CD14-positive monocyte (primary cell): Measurements from ENCODE around the gene P4HB. TPM values are rescaled to one million over a fixed set of nuclear protein-coding genes. Genes with fewer than 3 reads are reported as not detected.

Source experiments
- DNase-seq, 3 donors: peaks; one replicate each; pipeline ENCODE4 v3.0.0-alpha.2; 2011 to 2022
- H2AFZ ChIP-seq: 2 replicates; pipeline ENCODE4 v1.6.0; 2012; ENCODE audit warnings: mild to moderate bottlenecking, low read depth, low read length, inconsistent platforms; ENCODE audit not compliant: insufficient read depth, poor library complexity, severe bottlenecking
- H3K27ac ChIP-seq, 2 donors: 1 replicate in 1 of 2; 2 replicates in 1 of 2; pipeline ENCODE4 v1.5.1; 2012 to 2013; ENCODE audit warnings: low read length in 2 of 2, control low read depth in 1 of 2, inconsistent platforms in 1 of 2, low read depth in 1 of 2, mild to moderate bottlenecking in 1 of 2
- H3K27me3 ChIP-seq, 2 donors: one replicate each; pipeline versions ENCODE4 v1.6.0 to v1.6.1; 2011 to 2013; ENCODE audit warnings: low read length in 2 of 2; ENCODE audit not compliant: control insufficient read depth in 2 of 2, insufficient read depth in 2 of 2
- H3K36me3 ChIP-seq, 2 donors: replicated peaks in 1 of 2; 1 replicate in 1 of 2; 2 replicates in 1 of 2; pipeline versions ENCODE4 v1.5.1 to v1.6.1; 2012 to 2013; ENCODE audit warnings: low read length in 2 of 2, control low read depth in 1 of 2, inconsistent platforms in 1 of 2, mild to moderate bottlenecking in 1 of 2; ENCODE audit not compliant: insufficient read depth in 2 of 2, control insufficient read depth in 1 of 2
- H3K4me1 ChIP-seq, 2 donors: 1 replicate in 1 of 2; 2 replicates in 1 of 2; pipeline versions ENCODE4 v1.5.1 to v1.6.1; 2012 to 2013; ENCODE audit warnings: low read length in 2 of 2, control low read depth in 1 of 2, inconsistent platforms in 1 of 2, mild to moderate bottlenecking in 1 of 2, moderate library complexity in 1 of 2; ENCODE audit not compliant: insufficient read depth in 2 of 2, control insufficient read depth in 1 of 2
- H3K4me2 ChIP-seq: replicated peaks from 2 replicates; pipeline ENCODE3; 2012; ENCODE audit warnings: low read length, moderate library complexity, mild to moderate bottlenecking; ENCODE audit not compliant: poor library complexity, severe bottlenecking; ENCODE audit errors: extremely low read depth
- H3K4me3 ChIP-seq, 3 experiments: fragments of 200-600 bp in 1 of 3; sonication (generic) in 1 of 3; replicated peaks in 1 of 3; 1 replicate in 2 of 3; 2 replicates in 1 of 3; pipeline ENCODE4 v1.5.1; 2011 to 2013; ENCODE audit warnings: low read length in 3 of 3, mild to moderate bottlenecking in 3 of 3, control low read depth in 2 of 3, low read depth in 2 of 3, inconsistent platforms in 1 of 3, moderate library complexity in 1 of 3
- H3K79me2 ChIP-seq: 2 replicates; pipeline ENCODE4 v1.6.0; 2012; ENCODE audit warnings: mild to moderate bottlenecking, control low read depth, inconsistent platforms, low read length, moderate library complexity; ENCODE audit not compliant: insufficient read depth
- H3K9ac ChIP-seq: 2 replicates; pipeline ENCODE4 v1.6.0; 2017; ENCODE audit warnings: low read length, mild to moderate bottlenecking; ENCODE audit not compliant: insufficient read depth, poor library complexity, severe bottlenecking
- H3K9me3 ChIP-seq, 2 donors: replicated peaks in 1 of 2; 1 replicate in 1 of 2; 2 replicates in 1 of 2; pipeline versions ENCODE4 v1.5.1 to v1.6.1; 2012 to 2013; ENCODE audit warnings: low read length in 2 of 2, control low read depth in 1 of 2; ENCODE audit not compliant: control insufficient read depth in 1 of 2, insufficient read depth in 1 of 2
- H4K20me1 ChIP-seq: 2 replicates; pipeline ENCODE4 v1.6.0; 2012; ENCODE audit warnings: mild to moderate bottlenecking, low read length, control low read depth, moderate library complexity; ENCODE audit not compliant: insufficient read depth
- H3K27ac Mint-ChIP-seq, 7 donors: one replicate each; pipeline ENCODE4 v1.8.0; 2020; ENCODE audit warnings: mild to moderate bottlenecking in 7 of 7, mixed read lengths in 7 of 7, moderate library complexity in 6 of 7, inconsistent platforms in 2 of 7
- H3K27me3 Mint-ChIP-seq, 3 donors: one replicate each; pipeline ENCODE4 v1.8.0; 2021 to 2022; ENCODE audit warnings: low read depth in 3 of 3, mild to moderate bottlenecking in 3 of 3, mixed read lengths in 3 of 3, moderate library complexity in 3 of 3, inconsistent platforms in 1 of 3
- H3K36me3 Mint-ChIP-seq, 2 donors: one replicate each; pipeline ENCODE4 v1.8.0; 2020; ENCODE audit warnings: mixed read lengths in 2 of 2, inconsistent platforms in 1 of 2, mild to moderate bottlenecking in 1 of 2
- H3K4me1 Mint-ChIP-seq: one replicate; pipeline ENCODE4 v1.8.0; 2020; ENCODE audit warnings: mild to moderate bottlenecking, mixed read lengths
- H3K4me3 Mint-ChIP-seq, 2 donors: one replicate each; pipeline ENCODE4 v1.8.0; 2020; ENCODE audit warnings: mild to moderate bottlenecking in 2 of 2, mixed read lengths in 2 of 2, moderate library complexity in 1 of 2
- H3K9me3 Mint-ChIP-seq, 7 donors: one replicate each; pipeline ENCODE4 v1.8.0; 2020 to 2022; ENCODE audit warnings: mixed read lengths in 7 of 7, mild to moderate bottlenecking in 6 of 7, moderate library complexity in 6 of 7, inconsistent platforms in 2 of 7
- WGBS: methylation state at CpG from one replicate; pipeline ENCODE4 v1.1.5; 2013; ENCODE audit warnings: missing lambda C conversion rate; ENCODE audit not compliant: insufficient coverage; 5-methylcytosine and 5-hydroxymethylcytosine counted together
- intact Hi-C, 2 donors: fragments of 100-400 bp; cut with micrococcal nuclease; formaldehyde crosslinking; loops; one replicate each; pipeline versions ENCODE4 v1.15.0 to v1.15.1; 2023
- polyA plus RNA-seq, 3 donors: library from polyadenylated mRNA; depleted of rRNA in 1 of 3; unstranded in 2 of 3; stranded (reverse) in 1 of 3; fragments of 300-500 nt in 2 of 3; fragments of >200 nt in 1 of 3; fragmentation: Illumina TruSeq in 2 of 3; gene quantifications; 1 replicate in 2 of 3; 2 replicates in 1 of 3; pipeline ENCODE4 v1.2.3, GENCODE V29; 2012 to 2021
- TF ChIP-seq, protein P1 (sequence below): fragments of 200-600 bp; IDR thresholded peaks from one replicate; pipeline ENCODE4 v1.8.0; 2022; ENCODE audit warnings: antibody characterized with exemption, mild to moderate bottlenecking

P4HB gene
- polyA plus RNA-seq, 3 donors: 108 to 297 (median 291) TPM

GRCh38 chr17:81860756-81861568, 627 bp upstream of the P4HB start:
- peaks cover 0 to 3% (median 2%) of the 10 kb centered on the region in 3 donors for H3K27me3 Mint-ChIP-seq
- Histone ChIP-seq H2AFZ (no peak overlapping the region), H3K9ac (peak overlapping the region; percentile 94), H3K4me2 (peak overlapping the region; percentile 75), H3K4me3 (peak overlapping the region; percentile 34 to 73 (median 47)), H3K79me2 (peaks cover 87% of the 10 kb centered on the region), H3K27ac (peak overlapping the region; percentile 96 to 99), H3K36me3 (peaks cover 16 to 33% of the 10 kb centered on the region in 2 donors), H3K4me1 (peaks cover 37 to 44% of the 10 kb centered on the region in 2 donors), H3K27me3 (no peaks in the 10 kb centered on the region), H3K9me3 (no peaks in the 10 kb centered on the region), H4K20me1 (peaks cover 56% of the 10 kb centered on the region)
- TF ChIP-seq, protein P1, sequence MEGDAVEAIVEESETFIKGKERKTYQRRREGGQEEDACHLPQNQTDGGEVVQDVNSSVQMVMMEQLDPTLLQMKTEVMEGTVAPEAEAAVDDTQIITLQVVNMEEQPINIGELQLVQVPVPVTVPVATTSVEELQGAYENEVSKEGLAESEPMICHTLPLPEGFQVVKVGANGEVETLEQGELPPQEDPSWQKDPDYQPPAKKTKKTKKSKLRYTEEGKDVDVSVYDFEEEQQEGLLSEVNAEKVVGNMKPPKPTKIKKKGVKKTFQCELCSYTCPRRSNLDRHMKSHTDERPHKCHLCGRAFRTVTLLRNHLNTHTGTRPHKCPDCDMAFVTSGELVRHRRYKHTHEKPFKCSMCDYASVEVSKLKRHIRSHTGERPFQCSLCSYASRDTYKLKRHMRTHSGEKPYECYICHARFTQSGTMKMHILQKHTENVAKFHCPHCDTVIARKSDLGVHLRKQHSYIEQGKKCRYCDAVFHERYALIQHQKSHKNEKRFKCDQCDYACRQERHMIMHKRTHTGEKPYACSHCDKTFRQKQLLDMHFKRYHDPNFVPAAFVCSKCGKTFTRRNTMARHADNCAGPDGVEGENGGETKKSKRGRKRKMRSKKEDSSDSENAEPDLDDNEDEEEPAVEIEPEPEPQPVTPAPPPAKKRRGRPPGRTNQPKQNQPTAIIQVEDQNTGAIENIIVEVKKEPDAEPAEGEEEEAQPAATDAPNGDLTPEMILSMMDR: no peak
- intact Hi-C loops: loop anchor here (1.0 to 10.0 kb wide), 3 partner anchors 10 to 54 kb away; partner anchors contain the start of genes ARHGDIA (in 1 of the 2), MCRIP1 (in 1 of the 2), PCYT2 (in 1 of the 2) and SIRT7 (in 1 of the 2)
- H3K27ac Mint-ChIP-seq: peak overlapping the region; percentile 95 to 98 (median 97)
- peaks cover 25 to 41% of the 10 kb centered on the region in 2 donors for H3K36me3 Mint-ChIP-seq
- DNase-seq: peak; percentile 100
- H3K4me3 Mint-ChIP-seq: peak overlapping the region; percentile 82 to 89
- WGBS: 0% methylated on average over 58 of the region's 74 CpGs
- H3K4me1 Mint-ChIP-seq: peaks cover 42% of the 10 kb centered on the region
- no peaks in the 10 kb centered on the region for H3K9me3 Mint-ChIP-seq

DNA sequence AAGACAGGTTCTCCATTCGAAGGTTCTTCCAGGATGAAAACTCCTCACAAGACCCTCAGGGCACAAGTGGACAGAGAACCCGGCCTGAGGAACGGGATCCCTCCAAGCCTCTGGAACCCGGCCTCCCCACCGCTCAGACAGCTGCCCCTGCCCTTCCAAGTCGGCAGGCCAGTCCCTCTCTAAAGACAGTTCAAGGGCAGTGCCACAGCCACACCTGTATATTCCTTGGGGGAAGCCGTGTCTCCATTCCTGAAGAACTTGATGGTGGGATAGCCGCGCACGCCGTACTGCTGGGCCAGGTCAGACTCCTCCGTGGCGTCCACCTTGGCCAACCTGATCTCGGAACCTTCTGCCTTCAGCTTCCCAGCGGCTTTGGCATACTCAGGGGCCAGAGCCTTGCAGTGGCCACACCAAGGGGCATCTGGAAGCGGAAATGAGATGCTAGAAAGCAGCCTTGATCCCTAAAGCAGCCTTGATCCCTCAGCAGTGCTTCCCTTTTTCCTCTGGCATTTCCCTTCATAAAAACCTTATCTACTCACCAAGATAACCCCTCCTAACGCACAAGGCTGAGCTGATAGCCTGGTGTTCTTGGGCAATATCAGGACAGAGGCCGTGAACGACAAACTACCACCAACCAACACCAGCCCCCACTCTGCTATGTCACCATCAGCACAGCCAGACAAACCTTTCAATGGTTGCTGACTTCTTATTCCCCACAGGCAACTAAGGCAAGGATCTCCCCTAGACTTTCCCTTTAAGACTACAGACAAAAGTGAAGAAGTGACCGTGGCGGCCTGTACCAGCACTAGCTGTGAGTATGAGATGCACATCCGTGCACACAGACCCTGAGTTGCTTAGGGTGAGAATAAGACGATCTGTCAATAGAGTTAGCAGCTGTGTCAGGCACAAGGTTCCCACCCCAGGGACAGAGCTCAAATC, 1.1 kb downstream of the P4HB start:
- no peaks in the 10 kb centered on the region for H3K9me3 Mint-ChIP-seq
- no peak overlapping the region for H2AFZ ChIP-seq
- intact Hi-C loops: loop anchor here in 1 of 2 donors (2.0 to 5.0 kb wide), 2 partner anchors 20 to 37 kb away; no protein-coding TSS in a partner anchor

More for the DNA sequence above, 1.1 kb downstream of the P4HB start:
- Histone ChIP-seq H3K4me2 (peak overlapping the region; percentile 98), H3K27ac (peak overlapping the region; percentile 69 to 95), H3K9ac (peak overlapping the region; percentile 99), H3K27me3 (no peaks in the 10 kb centered on the region), H3K4me3 (peak overlapping the region; percentile 72 to 99 (median 92)), H3K36me3 (peaks cover 31 to 51% of the 10 kb centered on the region in 2 donors), H3K9me3 (no peaks in the 10 kb centered on the region), H4K20me1 (peaks cover 62% of the 10 kb centered on the region), H3K79me2 (peaks cover 91% of the 10 kb centered on the region), H3K4me1 (peaks cover 37 to 44% of the 10 kb centered on the region in 2 donors)
- H3K27ac Mint-ChIP-seq: peak overlapping the region; percentile 85 to 97 (median 94)
- peaks cover 43% of the 10 kb centered on the region for H3K4me1 Mint-ChIP-seq
- peaks cover 40 to 59% of the 10 kb centered on the region in 2 donors for H3K36me3 Mint-ChIP-seq
- H3K27me3 Mint-ChIP-seq: peaks cover 0 to 4% (median 3%) of the 10 kb centered on the region in 3 donors
- H3K4me3 Mint-ChIP-seq: peak overlapping the region; percentile 94
- 64% methylated on average over 21 of the region's 23 CpGs for WGBS
- DNase-seq: peak in 1 of 3 donors; percentile 41
- TF ChIP-seq, protein P1: no peak
